H1 (cell line): ENCODE data around the gene MED10. TPM values are rescaled to one million over a fixed set of nuclear protein-coding genes. Genes with fewer than 3 reads are reported as not detected.

Experiments used
- CHD7 ChIP-seq: fragments of 300-600 bp; sonication (generic); IDR thresholded peaks from 2 replicates; pipeline ENCODE4 v1.7.1; 2012; ENCODE audit warnings: low read length, moderate library complexity, mild to moderate bottlenecking, inconsistent platforms; ENCODE audit not compliant: insufficient replicate concordance
- polyA plus RNA-seq, 7 experiments: library from polyadenylated mRNA; depleted of rRNA in 3 of 7; stranded (reverse) in 5 of 7; unstranded in 2 of 7; fragments of >200 nt in 5 of 7; fragments of 200-250 nt in 2 of 7; gene quantifications; 1 replicate in 5 of 7; 2 replicates in 1 of 7; 4 replicates in 1 of 7; pipeline versions ENCODE4 v1.2.1 to v1.2.3, GENCODE V29; 2011 to 2013; ENCODE audit warnings: missing spikeins in 2 of 7, mixed read lengths in 2 of 7
- total RNA-seq: library from RNA; stranded (reverse); fragmentation: NEBNext Ultra II Directional; extraction: Animal tissue kit (Norgen Biotek cat#: 25700); gene quantifications from 2 replicates; pipeline ENCODE4 v1.2.1, GENCODE V29; 2021

Gene MED10
- total and polyA plus RNA-seq, 2 of the 8 experiments (the other 6 are each of a cell fraction or from before 2014, with no cell fraction given), result 20.1 to 23.2 TPM

GRCh38 chr5:6348476-6349000 is 29.8 kb downstream of the MED10 start (continued):
- TF ChIP-seq CHD7, result no peak
